ENCODE data around the gene DLGAP1. TPM values are rescaled to one million over a fixed set of nuclear protein-coding genes. Genes with fewer than 3 reads are reported as not detected.

Gene DLGAP1
- total RNA-seq, 4 donors from 2014 or later = 2.0 to 4.7 (median 2.1) TPM; not detected in 1

- Histone ChIP-seq H3K27ac (no peak overlapping the region), H3K27me3 (no peaks in the 10 kb centered on the region), H3K36me3 (no peaks in the 10 kb centered on the region), H3K4me3 (no peak overlapping the region), H3K9me3 (no peaks in the 10 kb centered on the region), H3K4me1 (no peaks in the 10 kb centered on the region)
- DNase-seq (ENCODE audit: low spot score in 2 of 2) = no peak
- 79% methylated on average over 4 of the region's 4 CpGs for WGBS
- no peak for TF ChIP-seq EP300 (IDR thresholded peaks at IDR 0.05)
- no peak for TF ChIP-seq CTCF (IDR thresholded peaks at IDR 0.05)
- TF ChIP-seq POLR2AphosphoS5 (IDR thresholded peaks at IDR 0.05) = no peak
- no peak for TF ChIP-seq POLR2A (IDR thresholded peaks at IDR 0.05)
Observed at GRCh38 chr18:3577281-3577855, 877.7 kb downstream of the DLGAP1 start.

- Histone ChIP-seq H3K36me3 (no peaks in the 10 kb centered on the region), H3K9me3 (no peaks in the 10 kb centered on the region), H3K27me3 (no peaks in the 10 kb centered on the region), H3K27ac (no peak overlapping the region), H3K4me3 (no peak overlapping the region), H3K4me1 (no peaks in the 10 kb centered on the region)
- TF ChIP-seq POLR2A (IDR thresholded peaks at IDR 0.05) (no peak), CTCF (IDR thresholded peaks at IDR 0.05) (no peak), POLR2AphosphoS5 (IDR thresholded peaks at IDR 0.05) (no peak), EP300 (IDR thresholded peaks at IDR 0.05) (no peak)
- no peak for DNase-seq (ENCODE audit: low spot score in 2 of 2)
- WGBS = 85% methylated on average over 1 of the region's 1 CpG
Observed at GRCh38 chr18:3572761-3573160, 882.3 kb downstream of the DLGAP1 start.

GRCh38 chr18:3566851-3567250, 888.3 kb downstream of the DLGAP1 start:
- TF ChIP-seq EP300 (IDR thresholded peaks at IDR 0.05) = no peak
- TF ChIP-seq CTCF (IDR thresholded peaks at IDR 0.05) = no peak
- no peak for TF ChIP-seq POLR2A (IDR thresholded peaks at IDR 0.05)
- TF ChIP-seq POLR2AphosphoS5 (IDR thresholded peaks at IDR 0.05) = no peak
- Histone ChIP-seq H3K9me3 (no peaks in the 10 kb centered on the region), H3K27me3 (no peaks in the 10 kb centered on the region), H3K4me3 (no peak overlapping the region), H3K27ac (no peak overlapping the region), H3K36me3 (no peaks in the 10 kb centered on the region), H3K4me1 (no peaks in the 10 kb centered on the region)
- DNase-seq (ENCODE audit: low spot score in 2 of 2) = no peak

- no peak overlapping the region for H3K4me3 ChIP-seq
- no peaks in the 10 kb centered on the region for H3K36me3 ChIP-seq
- 77% methylated on average over 3 of the region's 3 CpGs for WGBS
- no peaks in the 10 kb centered on the region for H3K27me3 ChIP-seq
- H3K9me3 ChIP-seq = no peaks in the 10 kb centered on the region
- H3K27ac ChIP-seq = no peak overlapping the region
- H3K4me1 ChIP-seq = no peaks in the 10 kb centered on the region
- no peak for TF ChIP-seq POLR2A (IDR thresholded peaks at IDR 0.05)
- TF ChIP-seq EP300 (IDR thresholded peaks at IDR 0.05) = no peak
- TF ChIP-seq CTCF (IDR thresholded peaks at IDR 0.05) = no peak
- TF ChIP-seq POLR2AphosphoS5 (IDR thresholded peaks at IDR 0.05) = no peak
- no peak for DNase-seq (ENCODE audit: low spot score in 2 of 2)
Observed at GRCh38 chr18:3560755-3561154, 894.4 kb downstream of the DLGAP1 start.

GRCh38 chr18:3554811-3555427, 900.2 kb downstream of the DLGAP1 start:
- no peak for DNase-seq (ENCODE audit: low spot score in 2 of 2)
- no peaks in the 10 kb centered on the region for H3K27me3 ChIP-seq
- no peak overlapping the region for H3K4me3 ChIP-seq
- 70% methylated on average over 2 of the region's 2 CpGs for WGBS
- H3K9me3 ChIP-seq = no peaks in the 10 kb centered on the region
- H3K4me1 ChIP-seq = no peaks in the 10 kb centered on the region
- no peak overlapping the region for H3K27ac ChIP-seq
- TF ChIP-seq POLR2A (IDR thresholded peaks at IDR 0.05) = no peak
- no peak for TF ChIP-seq EP300 (IDR thresholded peaks at IDR 0.05)
- no peak for TF ChIP-seq CTCF (IDR thresholded peaks at IDR 0.05)
- TF ChIP-seq POLR2AphosphoS5 (IDR thresholded peaks at IDR 0.05) = no peak
- no peaks in the 10 kb centered on the region for H3K36me3 ChIP-seq
